ENCODE results near the gene GJB1.

- TF ChIP-seq CTCF (conservative IDR thresholded peaks at IDR 0.05; ENCODE audit: low read depth, low read length) (no peak), EZH2 (IDR thresholded peaks at IDR 0.05; ENCODE audit: low read length, unreplicated experiment) (no peak)
Observed at GRCh38 chrX:71217298-71217697, 5.7 kb upstream of the GJB1 start.

Data from PC-3 (cell line).